HepG2 (cell line): Measurements from ENCODE around the gene SKI. TPM values are rescaled to one million over a fixed set of nuclear protein-coding genes. Genes with fewer than 3 reads are reported as not detected.

ENCODE experiments used
- E2F2 ChIP-seq: sonication (generic); formaldehyde crosslinking; IDR thresholded peaks from 2 replicates; pipeline ENCODE4 v1.4.0; 2020; ENCODE audit warnings: missing genetic modification reagents, borderline replicate concordance
- E2F5 ChIP-seq: sonication (generic); formaldehyde crosslinking; conservative IDR thresholded peaks from 2 replicates; pipeline ENCODE4 v1.4.0; 2020; ENCODE audit warnings: missing genetic modification reagents
- GATAD1 ChIP-seq: IDR thresholded peaks from 2 replicates; pipeline ENCODE4 v1.6.1; 2016; ENCODE audit warnings: missing genetic modification reagents, missing compliant biosample characterization
- HNRNPK ChIP-seq: fragments of 200-400 bp; formaldehyde crosslinking; IDR thresholded peaks from 2 replicates; pipeline ENCODE4 v1.6.1; 2018; ENCODE audit warnings: low read length, low read depth, moderate library complexity, mild to moderate bottlenecking; ENCODE audit not compliant: poor library complexity, severe bottlenecking
- KDM2A ChIP-seq: sonication (generic); formaldehyde crosslinking; IDR thresholded peaks from 2 replicates; pipeline ENCODE4 v1.4.0; 2020; ENCODE audit warnings: low read depth, missing genetic modification reagents, borderline replicate concordance
- KLF11 ChIP-seq: IDR thresholded peaks from 2 replicates; pipeline ENCODE4 v1.6.1; 2016; ENCODE audit warnings: missing compliant biosample characterization
- KLF12 ChIP-seq: sonication (generic); formaldehyde crosslinking; IDR thresholded peaks from 2 replicates; pipeline ENCODE4 v1.4.0; 2020; ENCODE audit warnings: missing genetic modification reagents, borderline replicate concordance
- MLLT10 ChIP-seq: sonication (generic); formaldehyde crosslinking; IDR thresholded peaks from 2 replicates; pipeline ENCODE4 v1.4.0; 2020; ENCODE audit warnings: missing genetic modification reagents
- MTA1 ChIP-seq: sonication (generic); formaldehyde crosslinking; IDR thresholded peaks from 2 replicates; pipeline ENCODE4 v1.4.0; 2020; ENCODE audit warnings: missing genetic modification reagents, mild to moderate bottlenecking, borderline replicate concordance
- PAXIP1 ChIP-seq: sonication (generic); formaldehyde crosslinking; conservative IDR thresholded peaks from 2 replicates; pipeline ENCODE4 v1.4.0; 2020; ENCODE audit warnings: mild to moderate bottlenecking, missing genetic modification reagents, moderate library complexity
- POLR2AphosphoS2 ChIP-seq: IDR thresholded peaks from 2 replicates; pipeline ENCODE4 v1.6.1; 2011; ENCODE audit warnings: low read depth, low read length, improper control_type of control experiment
- RARA ChIP-seq: IDR thresholded peaks from 2 replicates; pipeline ENCODE4 v1.6.1; 2016; ENCODE audit warnings: missing genetic modification reagents, missing compliant biosample characterization
- ZBTB46 ChIP-seq: sonication (generic); formaldehyde crosslinking; IDR thresholded peaks from 2 replicates; pipeline ENCODE4 v1.4.0; 2020; ENCODE audit warnings: mild to moderate bottlenecking, missing genetic modification reagents, borderline replicate concordance
- ZNF232 ChIP-seq: sonication (generic); formaldehyde crosslinking; IDR thresholded peaks from 2 replicates; pipeline ENCODE4 v1.4.0; 2020; ENCODE audit warnings: missing genetic modification reagents, borderline replicate concordance
- ZNF235 ChIP-seq: sonication (generic); formaldehyde crosslinking; IDR thresholded peaks from 2 replicates; pipeline ENCODE4 v1.8.1; 2023; ENCODE audit warnings: mild to moderate bottlenecking, missing genetic modification reagents, borderline replicate concordance
- ZNF337 ChIP-seq: sonication (generic); formaldehyde crosslinking; IDR thresholded peaks from 2 replicates; pipeline ENCODE4 v1.5.1; 2020; ENCODE audit warnings: missing genetic modification reagents, low read depth, mild to moderate bottlenecking, borderline replicate concordance
- ZNF33A ChIP-seq: sonication (generic); formaldehyde crosslinking; IDR thresholded peaks from 2 replicates; pipeline ENCODE4 v1.5.1; 2020; ENCODE audit warnings: missing genetic modification reagents, mild to moderate bottlenecking, moderate library complexity, borderline replicate concordance
- ZNF34 ChIP-seq: sonication (generic); formaldehyde crosslinking; IDR thresholded peaks from 2 replicates; pipeline ENCODE4 v1.4.0; 2020; ENCODE audit warnings: mild to moderate bottlenecking, missing genetic modification reagents, borderline replicate concordance
- ZNF598 ChIP-seq: sonication (generic); formaldehyde crosslinking; IDR thresholded peaks from 2 replicates; pipeline ENCODE4 v1.5.1; 2020; ENCODE audit warnings: mild to moderate bottlenecking, missing genetic modification reagents, borderline replicate concordance
- ZNF709 ChIP-seq: sonication (generic); formaldehyde crosslinking; IDR thresholded peaks from 2 replicates; pipeline ENCODE4 v1.5.0; 2020; ENCODE audit warnings: mild to moderate bottlenecking, missing genetic modification reagents
- ZNF747 ChIP-seq: sonication (generic); formaldehyde crosslinking; IDR thresholded peaks from 2 replicates; pipeline ENCODE4 v1.8.1; 2023; ENCODE audit warnings: missing genetic modification reagents, mild to moderate bottlenecking, borderline replicate concordance
- polyA plus RNA-seq, 8 experiments: library from polyadenylated mRNA; depleted of rRNA in 3 of 8; stranded (reverse) in 7 of 8; unstranded in 1 of 8; fragments of >200 nt; fragmentation: Illumina TruSeq in 4 of 8; extraction: Trizol in 4 of 8; gene quantifications; 2 replicates each; pipeline versions ENCODE4 v1.2.1 to v1.2.3, GENCODE V29; 2011 to 2016; ENCODE audit warnings: low read depth in 4 of 8, missing spikeins in 1 of 8, mixed read lengths in 1 of 8; ENCODE audit not compliant: insufficient read depth in 1 of 8
- total RNA-seq, 5 experiments: library from RNA; depleted of rRNA; stranded (reverse); fragments of >200 nt; fragmentation: Illumina TruSeq; extraction: Trizol; gene quantifications; 2 replicates each; pipeline ENCODE4 v1.2.3, GENCODE V29; 2016; ENCODE audit warnings: low read depth in 1 of 5

Gene SKI
- total and polyA plus RNA-seq, 2 of the 13 experiments (the other 11 are each of a cell fraction or from before 2014, with no cell fraction given): 4.7 to 6.9 TPM

GRCh38 chr1:2226525-2227345 lies 1.4 kb upstream of the SKI start (continued):
- TF ChIP-seq HNRNPK (no peak), E2F2 (CRISPR knock-in tag) (0 out of 2 replicates have a peak, but pooled peaks have one; percentile 35), PAXIP1 (CRISPR knock-in tag) (no peak), MTA1 (peak; percentile 51; the same call in 1 of the 2 replicates), ZBTB46 (CRISPR knock-in tag) (no peak), KDM2A (peak; percentile 9; the same call in 1 of the 2 replicates), GATAD1 (CRISPR knock-in tag) (no peak), E2F5 (0 out of 2 replicates have a peak, but pooled peaks have one; percentile 37), ZNF709 (CRISPR knock-in tag) (0 out of 2 replicates have a peak, but pooled peaks have one; percentile 31), ZNF337 (no peak), ZNF232 (CRISPR knock-in tag) (no peak), RARA (CRISPR knock-in tag) (no peak), ZNF747 (no peak), MLLT10 (CRISPR knock-in tag) (no peak), KLF11 (CRISPR knock-in tag) (no peak), ZNF34 (CRISPR knock-in tag) (0 out of 2 replicates have a peak, but pooled peaks have one; percentile 18), KLF12 (no peak), POLR2AphosphoS2 (no peak), ZNF235 (CRISPR knock-in tag) (no peak), ZNF33A (CRISPR knock-in tag) (no peak), ZNF598 (CRISPR knock-in tag) (no peak)
